ENCODE results near the gene TCF12.

- TF ChIP-seq POLR2A (IDR thresholded peaks at IDR 0.05) (no peak), CTCF (IDR thresholded peaks at IDR 0.05) (no peak), POLR2AphosphoS5 (IDR thresholded peaks at IDR 0.05) (no peak)
Measured at GRCh38 chr15:56940388-56940787, 21.9 kb downstream of the TCF12 start.
